BJ (cell line): ENCODE results near the gene STK32C. TPM values are rescaled to one million over a fixed set of nuclear protein-coding genes. Genes with fewer than 3 reads are reported as not detected.
"Not testable (repeated sequence)": the region's sequence is repeated elsewhere in the genome, so short reads cannot be mapped to it uniquely, and the experiment has no call there.

Source experiments
- CTCF ChIA-PET: fragments of 350-600 bp; formaldehyde crosslinking; extraction: SDS; loops from one replicate; lab custom pipeline; 2021; ENCODE audit warnings: antibody characterized with exemption, inconsistent platforms; lab: Yijun Ruan, JAX
- POLR2A ChIA-PET: fragments of 300-600 bp; sonication (Branson Sonifier 250); formaldehyde crosslinking; extraction: SDS; loops from one replicate; lab custom pipeline; 2021; ENCODE audit warnings: antibody characterized with exemption; lab: Charles Lee
- DNase-seq: peaks from one replicate; pipeline ENCODE4 v3.0.0-alpha.2; 2011; ENCODE audit warnings: low read depth
- H3K27me3 ChIP-seq: 2 replicates; pipeline ENCODE4 v1.6.0; 2011; ENCODE audit warnings: low read length; ENCODE audit not compliant: control insufficient read depth, insufficient read depth
- H3K36me3 ChIP-seq: 2 replicates; pipeline ENCODE4 v1.5.1; 2011; ENCODE audit warnings: low read length; ENCODE audit not compliant: control insufficient read depth, insufficient read depth
- H3K4me3 ChIP-seq: 2 replicates; pipeline ENCODE4 v1.5.1; 2011; ENCODE audit warnings: low read depth, mild to moderate bottlenecking, control low read depth, low read length
- polyA plus RNA-seq: library from polyadenylated mRNA; depleted of rRNA; stranded (reverse); fragments of >200 nt; gene quantifications from 2 replicates; pipeline ENCODE4 v1.2.3, GENCODE V29; 2011
- TF ChIP-seq, protein P1 (sequence below): IDR thresholded peaks from 2 replicates; pipeline ENCODE4 v1.5.1; 2011; ENCODE audit warnings: low read depth, mild to moderate bottlenecking, control low read depth, inconsistent platforms, low read length, moderate library complexity; ENCODE audit not compliant: insufficient read depth

Gene STK32C
- polyA plus RNA-seq, 1 experiment = 12.1 TPM

GRCh38 chr10:132341017-132341416 lies 33.3 kb upstream of the STK32C start:
- Histone ChIP-seq H3K27me3 (no peaks in the 10 kb centered on the region), H3K4me3 (no peak overlapping the region), H3K36me3 (peaks cover 5% of the 10 kb centered on the region)
- DNase-seq = no peak
- ChIA-PET POLR2A (no interaction called here), CTCF (interaction anchor here (1.8 kb wide), 1 partner anchor 10 kb away, joined by 4 read pairs; no protein-coding TSS in a partner anchor)
- TF ChIP-seq, protein P1, sequence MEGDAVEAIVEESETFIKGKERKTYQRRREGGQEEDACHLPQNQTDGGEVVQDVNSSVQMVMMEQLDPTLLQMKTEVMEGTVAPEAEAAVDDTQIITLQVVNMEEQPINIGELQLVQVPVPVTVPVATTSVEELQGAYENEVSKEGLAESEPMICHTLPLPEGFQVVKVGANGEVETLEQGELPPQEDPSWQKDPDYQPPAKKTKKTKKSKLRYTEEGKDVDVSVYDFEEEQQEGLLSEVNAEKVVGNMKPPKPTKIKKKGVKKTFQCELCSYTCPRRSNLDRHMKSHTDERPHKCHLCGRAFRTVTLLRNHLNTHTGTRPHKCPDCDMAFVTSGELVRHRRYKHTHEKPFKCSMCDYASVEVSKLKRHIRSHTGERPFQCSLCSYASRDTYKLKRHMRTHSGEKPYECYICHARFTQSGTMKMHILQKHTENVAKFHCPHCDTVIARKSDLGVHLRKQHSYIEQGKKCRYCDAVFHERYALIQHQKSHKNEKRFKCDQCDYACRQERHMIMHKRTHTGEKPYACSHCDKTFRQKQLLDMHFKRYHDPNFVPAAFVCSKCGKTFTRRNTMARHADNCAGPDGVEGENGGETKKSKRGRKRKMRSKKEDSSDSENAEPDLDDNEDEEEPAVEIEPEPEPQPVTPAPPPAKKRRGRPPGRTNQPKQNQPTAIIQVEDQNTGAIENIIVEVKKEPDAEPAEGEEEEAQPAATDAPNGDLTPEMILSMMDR = no peak

DNA sequence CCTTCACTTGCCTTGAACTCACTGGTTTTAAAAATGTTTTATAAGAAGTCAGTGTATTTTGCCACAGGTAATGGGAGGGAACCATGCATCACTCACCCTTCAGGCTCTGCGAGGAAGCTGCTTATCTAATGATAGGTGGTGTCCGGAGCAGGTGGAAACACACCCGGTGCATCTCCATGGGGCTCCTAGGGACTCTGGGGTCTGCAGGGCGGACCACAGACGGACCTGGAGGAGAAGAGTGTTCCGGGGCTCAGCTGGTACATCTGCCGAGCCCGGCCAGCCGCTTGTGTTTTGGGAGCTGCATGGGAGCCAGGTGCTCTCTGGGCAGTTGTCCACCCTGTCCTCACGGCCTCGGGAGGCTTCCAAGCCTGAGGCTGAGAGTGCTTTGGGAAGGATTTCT lies 31.5 kb upstream of the STK32C start:
- Histone ChIP-seq H3K36me3 (peaks cover 5% of the 10 kb centered on the region), H3K4me3 (no peak overlapping the region), H3K27me3 (no peaks in the 10 kb centered on the region)
- no peak for DNase-seq
- POLR2A ChIA-PET = no interaction called here
- CTCF ChIA-PET = no interaction called here
- TF ChIP-seq, protein P1 = no peak

DNA sequence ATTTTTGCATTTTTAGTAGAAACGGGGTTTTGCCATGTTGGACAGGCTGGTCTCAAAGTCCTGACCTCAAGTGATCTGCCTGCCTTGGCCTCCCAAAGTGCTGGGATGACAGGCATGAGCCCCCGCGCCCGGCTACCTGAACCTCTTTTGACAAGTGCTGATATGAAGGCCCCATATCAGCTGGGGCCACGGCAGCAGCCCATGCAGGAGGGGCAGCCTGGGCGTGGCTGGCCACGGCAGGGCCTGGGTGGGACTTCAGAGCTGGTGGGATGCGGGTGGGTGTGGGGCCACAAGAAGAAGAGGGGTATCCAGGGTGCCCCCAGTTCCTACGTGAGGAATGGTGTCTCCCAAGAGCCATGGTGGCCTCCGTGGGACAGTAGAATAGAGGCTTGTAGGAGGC lies 31.1 kb upstream of the STK32C start:
- Histone ChIP-seq H3K36me3 (peaks cover 6% of the 10 kb centered on the region), H3K27me3 (no peaks in the 10 kb centered on the region), H3K4me3 (no peak overlapping the region)
- CTCF ChIA-PET = no interaction called here
- POLR2A ChIA-PET = no interaction called here
- TF ChIP-seq, protein P1 = no peak
- DNase-seq = no peak

- H3K36me3 ChIP-seq, DNase-seq, POLR2A ChIA-PET, H3K4me3 ChIP-seq, H3K27me3 ChIP-seq: not testable (repeated sequence)
- CTCF ChIA-PET = interaction anchor here (1.2 to 1.3 kb wide), 2 partner anchors 14 to 16 kb away, joined by 3 to 4 read pairs; no protein-coding TSS in a partner anchor
These were observed 30.1 kb upstream of the STK32C start for GRCh38 chr10:132337854-132338253.

DNA sequence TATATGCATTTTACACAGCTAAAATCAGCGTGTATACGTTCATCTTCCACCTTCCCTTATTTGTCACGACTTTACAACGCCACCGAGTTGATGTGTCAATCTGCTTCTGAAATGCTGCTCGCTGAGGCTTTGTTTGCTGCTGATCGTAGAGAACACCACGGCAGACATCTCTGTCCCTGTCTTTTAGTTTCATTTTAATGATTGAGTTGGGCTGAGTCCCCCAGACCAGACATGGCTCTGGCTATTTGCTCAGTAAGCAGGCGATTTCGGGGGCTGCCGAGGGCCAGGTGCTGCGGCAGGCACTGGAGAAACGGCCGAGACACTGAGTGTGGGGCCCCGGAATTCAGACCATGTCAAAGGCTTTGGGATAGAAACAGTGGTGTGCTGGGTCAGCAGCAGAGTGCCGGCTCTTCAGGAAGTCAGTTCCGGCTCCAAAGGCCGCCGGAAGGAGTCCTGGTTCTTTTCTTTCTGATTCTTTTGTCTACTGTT lies 29.2 kb upstream of the STK32C start:
- H3K36me3 ChIP-seq = peaks cover 5% of the 10 kb centered on the region
- TF ChIP-seq, protein P1 = no peak
- ChIA-PET CTCF (interaction anchor here (1.9 kb wide), 1 partner anchor 16 kb away, joined by 6 read pairs; no protein-coding TSS in a partner anchor), POLR2A (no interaction called here)
- no peak for DNase-seq
- H3K27me3 ChIP-seq = no peaks in the 10 kb centered on the region
- no peak overlapping the region for H3K4me3 ChIP-seq
